Caco-2 (cell line): ENCODE data around the gene RAD51C. TPM values are rescaled to one million over a fixed set of nuclear protein-coding genes. Genes with fewer than 3 reads are reported as not detected.

Experiments
- BruUV-seq: library from RNA; stranded (reverse); fragments of 400-500 nt; replicated peaks from 2 replicates; lab custom pipeline; 2021; lab: Mats Ljungman, UMichigan
- CTCF ChIA-PET: fragments of 300-600 bp; sonication (Branson Sonifier 250); formaldehyde crosslinking; loops from one replicate; lab custom pipeline; 2022; ENCODE audit warnings: antibody characterized with exemption; lab: Charles Lee
- POLR2A ChIA-PET: fragments of 300-600 bp; sonication (Branson Sonifier 250); formaldehyde crosslinking; loops from one replicate; lab custom pipeline; 2022; ENCODE audit warnings: antibody characterized with exemption; lab: Charles Lee
- DNase-seq, 2 experiments: peaks; one replicate each; pipeline versions ENCODE4 v3.0.0 to v3.0.0-alpha.2; 2020 to 2022
- H3K27me3 ChIP-seq: replicated peaks from 2 replicates; pipeline ENCODE4 v1.6.0; 2011; ENCODE audit warnings: low read length; ENCODE audit not compliant: control insufficient read depth, insufficient read depth
- H3K36me3 ChIP-seq: 2 replicates; pipeline ENCODE4 v1.5.1; 2011; ENCODE audit warnings: low read length; ENCODE audit not compliant: control insufficient read depth, insufficient read depth
- H3K4me1 ChIP-seq: fragments of 250-450 bp; sonication (Bioruptor Pico); 2 replicates; pipeline ENCODE4 v1.5.1; 2020; ENCODE audit warnings: mild to moderate bottlenecking
- H3K4me3 ChIP-seq: 2 replicates; pipeline ENCODE4 v1.5.1; 2011; ENCODE audit warnings: low read depth, mild to moderate bottlenecking, control low read depth, low read length
- H3K9me3 ChIP-seq: fragments of 250-450 bp; sonication (Bioruptor Pico); 2 replicates; pipeline ENCODE4 v1.5.1; 2020; ENCODE audit warnings: mild to moderate bottlenecking, moderate library complexity
- H3K27ac Mint-ChIP-seq: one replicate; pipeline ENCODE4 v1.8.0; 2022; ENCODE audit warnings: mixed read lengths; ENCODE audit not compliant: unreplicated experiment
- H3K27me3 Mint-ChIP-seq: one replicate; pipeline ENCODE4 v1.8.0; 2022; ENCODE audit warnings: mixed read lengths; ENCODE audit not compliant: insufficient read depth, unreplicated experiment
- H3K36me3 Mint-ChIP-seq: one replicate; pipeline ENCODE4 v1.8.0; 2022; ENCODE audit warnings: mild to moderate bottlenecking, mixed read lengths; ENCODE audit not compliant: insufficient read depth, unreplicated experiment
- H3K4me1 Mint-ChIP-seq: one replicate; pipeline ENCODE4 v1.8.0; 2022; ENCODE audit warnings: low read depth, mixed read lengths; ENCODE audit not compliant: unreplicated experiment
- H3K4me3 Mint-ChIP-seq: one replicate; pipeline ENCODE4 v1.8.0; 2022; ENCODE audit warnings: mild to moderate bottlenecking, moderate library complexity, mixed read lengths; ENCODE audit not compliant: unreplicated experiment
- H3K9me3 Mint-ChIP-seq: one replicate; pipeline ENCODE4 v1.8.0; 2022; ENCODE audit warnings: mixed read lengths; ENCODE audit not compliant: unreplicated experiment
- CTCF ChIP-seq, 2 experiments: fragments of 200-600 bp in 1 of 2; IDR thresholded peaks; 1 replicate in 1 of 2; 2 replicates in 1 of 2; pipeline versions ENCODE4 v1.5.1 to v1.8.0; 2011 to 2022; ENCODE audit warnings: antibody characterized with exemption in 1 of 2, control low read depth in 1 of 2, inconsistent platforms in 1 of 2, low read depth in 1 of 2, low read length in 1 of 2, mild to moderate bottlenecking in 1 of 2, moderate library complexity in 1 of 2; ENCODE audit not compliant: insufficient read depth in 1 of 2, severe bottlenecking in 1 of 2, unreplicated experiment in 1 of 2
- intact Hi-C: fragments of 100-400 bp; cut with micrococcal nuclease; formaldehyde crosslinking; loops from one replicate; pipeline ENCODE4 v1.10.0; 2022; ENCODE audit not compliant: unreplicated experiment
- total RNA-seq: library from RNA; stranded (reverse); gene quantifications from 2 replicates; pipeline ENCODE4 v1.2.3, GENCODE V29; 2022

RAD51C gene
- total RNA-seq, 1 experiment from 2014 or later = 61.2 TPM

GRCh38 chr17:58694302-58694701 is 1.9 kb downstream of the RAD51C start:
- Histone ChIP-seq H3K4me3 (no peak overlapping the region), H3K36me3 (no peaks in the 10 kb centered on the region), H3K9me3 (no peaks in the 10 kb centered on the region), H3K4me1 (peaks cover 10% of the 10 kb centered on the region), H3K27me3 (no peaks in the 10 kb centered on the region)
- H3K4me3 Mint-ChIP-seq = no peak overlapping the region
- peaks cover 7% of the 10 kb centered on the region for H3K4me1 Mint-ChIP-seq
- no peak overlapping the region for H3K27ac Mint-ChIP-seq
- no peaks in the 10 kb centered on the region for H3K27me3 Mint-ChIP-seq
- ChIA-PET POLR2A (no interaction called here), CTCF (no interaction called here)
- no peak for TF ChIP-seq CTCF (IDR thresholded peaks at IDR 0.05; ENCODE audit: insufficient read depth in 1 of 2, low read depth in 1 of 2, low read length in 1 of 2, severe bottlenecking in 1 of 2, unreplicated experiment in 1 of 2)
- no peaks in the 10 kb centered on the region for H3K9me3 Mint-ChIP-seq
- no TSS peak for BruUV-seq
- peaks cover 30% of the 10 kb centered on the region for H3K36me3 Mint-ChIP-seq
- DNase-seq = no peak
- intact Hi-C loops = no loop called here

GRCh38 chr17:58694826-58695225 is 2.4 kb downstream of the RAD51C start:
- Histone ChIP-seq H3K36me3 (no peaks in the 10 kb centered on the region), H3K27me3 (no peaks in the 10 kb centered on the region), H3K4me1 (peaks cover 10% of the 10 kb centered on the region), H3K4me3 (no peak overlapping the region), H3K9me3 (no peaks in the 10 kb centered on the region)
- no TSS peak for BruUV-seq
- Mint-ChIP-seq H3K4me3 (no peak overlapping the region), H3K27ac (no peak overlapping the region), H3K27me3 (no peaks in the 10 kb centered on the region), H3K9me3 (no peaks in the 10 kb centered on the region), H3K36me3 (peaks cover 36% of the 10 kb centered on the region), H3K4me1 (peaks cover 7% of the 10 kb centered on the region)
- ChIA-PET CTCF (no interaction called here), POLR2A (no interaction called here)
- no peak for TF ChIP-seq CTCF (IDR thresholded peaks at IDR 0.05; ENCODE audit: insufficient read depth in 1 of 2, low read depth in 1 of 2, low read length in 1 of 2, severe bottlenecking in 1 of 2, unreplicated experiment in 1 of 2)
- DNase-seq = no peak
- intact Hi-C loops = no loop called here

GRCh38 chr17:58699771-58700170 is 7.4 kb downstream of the RAD51C start:
- no peaks in the 10 kb centered on the region for H3K9me3 ChIP-seq
- no peak overlapping the region for H3K27ac Mint-ChIP-seq
- H3K4me1 ChIP-seq = 0 out of 2 replicates have a peak, but pooled peaks cover 3% of the 10 kb centered on the region
- no peak overlapping the region for H3K4me3 Mint-ChIP-seq
- no peak overlapping the region for H3K4me3 ChIP-seq
- H3K27me3 ChIP-seq = no peaks in the 10 kb centered on the region
- no peak for DNase-seq
- intact Hi-C loops = no loop called here
- H3K36me3 Mint-ChIP-seq = peaks cover 30% of the 10 kb centered on the region
- no peaks in the 10 kb centered on the region for H3K4me1 Mint-ChIP-seq
- no peaks in the 10 kb centered on the region for H3K9me3 Mint-ChIP-seq
- H3K36me3 ChIP-seq = no peaks in the 10 kb centered on the region
- no peak for TF ChIP-seq CTCF (IDR thresholded peaks at IDR 0.05; ENCODE audit: insufficient read depth in 1 of 2, low read depth in 1 of 2, low read length in 1 of 2, severe bottlenecking in 1 of 2, unreplicated experiment in 1 of 2)
- CTCF ChIA-PET = no interaction called here
- POLR2A ChIA-PET = interaction anchor here (0.8 kb wide), 1 partner anchor 68 kb away, joined by 3 read pairs; no protein-coding TSS in a partner anchor
- no peaks in the 10 kb centered on the region for H3K27me3 Mint-ChIP-seq
- BruUV-seq = no TSS peak
